ENCODE data around the gene CCDC170. TPM values are rescaled to one million over a fixed set of nuclear protein-coding genes. Genes with fewer than 3 reads are reported as not detected.

CCDC170 gene
- total and polyA plus RNA-seq, 4 donors = 0.37 to 0.59 (median 0.45) TPM

GRCh38 chr6:151616600-151616999 is 122.8 kb downstream of the CCDC170 start:
- DNase-seq (ENCODE audit: low spot score) = no peak
- Histone ChIP-seq H3K27ac (ENCODE audit: low read depth in 1 of 2, low read length in 2 of 2) (peak overlapping the region; percentile 59 to 63), H3K9me3 (ENCODE audit: control insufficient read depth in 4 of 4, low read length in 3 of 4) (no peaks in the 10 kb centered on the region), H3K36me3 (ENCODE audit: control insufficient read depth in 4 of 4, insufficient read depth in 3 of 4, low read depth in 1 of 4, low read length in 3 of 4) (no peaks in the 10 kb centered on the region), H3K27me3 (ENCODE audit: control insufficient read depth in 4 of 4, insufficient read depth in 4 of 4, low read length in 3 of 4) (no peaks in the 10 kb centered on the region), H3K9ac (ENCODE audit: low read depth in 1 of 2, low read length in 2 of 2) (peak overlapping the region in 1 of 2 donors; percentile 74), H3K4me3 (ENCODE audit: low read depth in 1 of 3, low read length in 3 of 3) (peak overlapping the region; percentile 4 to 47 (median 21)), H3K4me1 (ENCODE audit: control insufficient read depth in 4 of 4, insufficient read depth in 4 of 4, low read length in 3 of 4) (peaks cover 2 to 32% (median 20%) of the 10 kb centered on the region in 4 donors)
- WGBS = 41% methylated on average over 2 of the region's 2 CpGs
- TF ChIP-seq HNF4A (conservative IDR thresholded peaks at IDR 0.05) (no peak), ATF3 (IDR thresholded peaks at IDR 0.05) (no peak), ZBTB33 (IDR thresholded peaks at IDR 0.05) (no peak), JUND (IDR thresholded peaks at IDR 0.05) (no peak), FOXA1 (IDR thresholded peaks at IDR 0.05) (no peak), CTCF (IDR thresholded peaks at IDR 0.05; ENCODE audit: low read depth, low read length, missing input control) (no peak), REST (IDR thresholded peaks at IDR 0.05) (no peak), SP1 (IDR thresholded peaks at IDR 0.05) (no peak), HNF4G (IDR thresholded peaks at IDR 0.05) (no peak), YY1 (IDR thresholded peaks at IDR 0.05) (no peak), MAX (IDR thresholded peaks at IDR 0.05) (no peak), EGR1 (IDR thresholded peaks at IDR 0.05; ENCODE audit: low read depth in 2 of 2) (no peak)

GRCh38 chr6:151617539-151617938 is 123.7 kb downstream of the CCDC170 start:
- WGBS = 42% methylated on average over 2 of the region's 2 CpGs
- no peaks in the 10 kb centered on the region for H3K9me3 ChIP-seq (ENCODE audit: control insufficient read depth in 4 of 4, low read length in 3 of 4)
- no peaks in the 10 kb centered on the region for H3K27me3 ChIP-seq (ENCODE audit: control insufficient read depth in 4 of 4, insufficient read depth in 4 of 4, low read length in 3 of 4)
- peaks cover 2 to 32% (median 20%) of the 10 kb centered on the region in 4 donors for H3K4me1 ChIP-seq (ENCODE audit: control insufficient read depth in 4 of 4, insufficient read depth in 4 of 4, low read length in 3 of 4)
- TF ChIP-seq HNF4A (conservative IDR thresholded peaks at IDR 0.05) = peak; percentile 67 to 70
- no peak for TF ChIP-seq FOXA1 (IDR thresholded peaks at IDR 0.05)
- TF ChIP-seq HNF4G (IDR thresholded peaks at IDR 0.05) = no peak
- peak; percentile 4 for TF ChIP-seq ZBTB33 (IDR thresholded peaks at IDR 0.05)
- TF ChIP-seq JUND (IDR thresholded peaks at IDR 0.05) = peak in 1 of 2 donors; percentile 54
- peak; percentile 38 for TF ChIP-seq SP1 (IDR thresholded peaks at IDR 0.05)
- TF ChIP-seq GABPA (IDR thresholded peaks at IDR 0.05 in 1 of 2, conservative IDR thresholded peaks at IDR 0.05 in 1 of 2) = no peak
- TF ChIP-seq RAD21 (IDR thresholded peaks at IDR 0.05) = peak in 1 of 2 donors; percentile 27
- peak; percentile 51 for TF ChIP-seq ATF3 (IDR thresholded peaks at IDR 0.05)
- peak; percentile 39 for TF ChIP-seq MAX (IDR thresholded peaks at IDR 0.05)
- TF ChIP-seq YY1 (IDR thresholded peaks at IDR 0.05) = peak; percentile 20
- TF ChIP-seq RXRA (IDR thresholded peaks at IDR 0.05) = peak in 1 of 2 donors; percentile 60
- no peak for DNase-seq (ENCODE audit: low spot score)
- H3K4me3 ChIP-seq (ENCODE audit: low read depth in 1 of 3, low read length in 3 of 3) = no peak overlapping the region
- no peaks in the 10 kb centered on the region for H3K36me3 ChIP-seq (ENCODE audit: control insufficient read depth in 4 of 4, insufficient read depth in 3 of 4, low read depth in 1 of 4, low read length in 3 of 4)
- peak overlapping the region; percentile 9 to 21 for H3K27ac ChIP-seq (ENCODE audit: low read depth in 1 of 2, low read length in 2 of 2)
- no peak overlapping the region for H3K9ac ChIP-seq (ENCODE audit: low read depth in 1 of 2, low read length in 2 of 2)
